SKM-1 (cell line): ENCODE data around the gene DCDC2B.
A peak's percentile ranks its signal among the peaks of the same experiment; 100 is the strongest.

Experiments used
- DNase-seq: peaks from one replicate; lab custom pipeline; 2025; ENCODE audit not compliant: unreplicated experiment; lab: John Stamatoyannopoulos, UW

Gene DCDC2B

DNA sequence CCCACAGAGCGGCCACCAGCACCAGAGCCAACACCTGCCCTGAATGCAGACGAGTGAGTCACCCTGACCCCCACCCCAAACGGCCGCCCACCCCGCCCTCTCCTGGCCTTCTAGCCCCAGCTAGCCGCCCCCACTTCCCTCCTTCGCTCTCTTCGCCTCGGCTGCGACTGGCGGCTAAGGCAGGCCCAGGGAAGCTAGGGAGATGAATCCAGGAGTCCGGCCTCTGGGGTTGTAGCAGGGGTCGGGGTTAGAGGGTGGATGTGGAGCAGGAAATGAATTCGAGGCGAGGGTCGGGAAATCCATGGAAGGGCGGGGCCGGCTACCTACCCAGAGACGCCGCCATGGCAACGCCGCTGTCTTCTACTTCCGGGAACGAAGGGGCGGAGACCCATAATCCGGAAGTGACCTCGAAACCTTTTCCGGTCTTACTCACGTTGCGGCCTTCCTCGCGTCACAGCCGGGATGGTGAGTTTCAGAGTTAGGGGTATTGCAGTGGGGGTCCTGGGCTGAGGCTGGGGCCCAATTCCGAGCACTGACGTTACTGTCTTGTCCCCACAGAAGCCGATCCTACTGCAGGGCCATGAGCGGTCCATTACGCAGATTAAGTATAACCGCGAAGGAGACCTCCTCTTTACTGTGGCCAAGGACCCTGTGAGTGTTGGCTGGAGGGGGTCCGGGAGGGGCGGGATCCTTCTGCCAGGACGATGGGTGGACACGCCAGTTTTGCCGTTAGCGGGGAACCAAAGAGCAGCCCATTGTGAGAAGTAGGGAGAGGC is 13.3 kb downstream of the DCDC2B start, which contains the start of the genes EIF3I and TMEM234:
Gene EIF3I, plus strand, starts transcription at position 428 of the 776 bp plus-strand sequence. Its CDS starts 35 bp downstream, at position 463.
Gene TMEM234, minus strand, starts transcription at position 374 of the 776 bp plus-strand sequence. Its CDS starts 31 bp downstream, at position 343.
- peak; percentile 88 for DNase-seq

DNA sequence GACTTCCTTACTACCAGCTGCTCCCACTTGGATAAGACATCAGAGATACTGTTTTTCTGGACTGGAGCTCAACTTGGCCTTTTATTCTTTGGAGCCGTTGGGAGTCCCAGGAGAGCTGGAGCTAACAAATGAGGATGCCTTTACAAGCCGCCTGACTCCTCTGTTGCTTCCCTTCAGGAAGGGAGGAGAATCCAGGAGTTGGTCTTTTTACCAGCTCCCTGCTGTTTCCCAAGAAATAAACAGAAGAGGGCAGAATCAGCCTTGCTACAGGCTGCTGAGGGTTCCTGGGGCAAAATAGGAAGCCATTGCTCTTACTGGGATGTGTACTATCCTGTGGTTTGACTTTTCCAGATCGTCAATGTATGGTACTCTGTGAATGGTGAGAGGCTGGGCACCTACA is 14.8 kb downstream of the DCDC2B start:
- DNase-seq, result no peak

DNA sequence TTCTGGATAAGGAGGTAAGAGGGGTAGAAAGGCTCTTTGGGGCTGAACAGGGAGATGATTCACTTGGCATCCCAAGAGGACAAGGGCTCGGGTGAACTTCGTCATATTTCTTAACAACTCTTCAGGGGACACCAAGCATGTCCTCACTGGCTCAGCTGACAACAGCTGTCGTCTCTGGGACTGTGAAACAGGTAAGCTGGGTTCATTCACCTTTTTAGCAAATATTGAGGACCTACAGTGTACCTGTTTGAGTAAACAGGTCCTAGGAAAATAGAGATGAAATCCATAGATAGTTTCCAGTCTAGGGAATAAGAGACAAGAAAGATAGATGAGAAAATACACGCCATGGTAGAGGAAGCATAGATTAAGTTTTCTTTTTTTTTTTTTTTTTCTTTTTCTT is 15.4 kb downstream of the DCDC2B start:
- no peak for DNase-seq

DNA sequence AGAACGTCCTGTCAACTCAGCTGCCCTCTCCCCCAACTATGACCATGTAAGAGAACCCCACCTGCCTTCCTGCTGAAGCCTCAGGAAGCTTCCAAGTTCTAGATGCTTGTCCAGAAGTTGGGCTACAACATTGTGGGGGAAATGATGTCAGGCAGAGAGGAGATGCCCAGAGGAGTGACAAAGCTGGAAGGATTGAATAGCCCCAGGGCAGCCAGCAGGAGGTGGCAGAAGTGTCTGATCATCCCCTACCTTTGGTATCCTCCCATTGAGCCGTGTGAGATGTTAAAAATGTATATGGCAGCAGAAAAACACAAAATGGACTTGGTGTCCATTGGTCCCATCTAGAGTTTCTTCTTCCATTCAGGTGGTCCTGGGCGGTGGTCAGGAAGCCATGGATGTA is 19.9 kb downstream of the DCDC2B start:
- no peak for DNase-seq

DNA sequence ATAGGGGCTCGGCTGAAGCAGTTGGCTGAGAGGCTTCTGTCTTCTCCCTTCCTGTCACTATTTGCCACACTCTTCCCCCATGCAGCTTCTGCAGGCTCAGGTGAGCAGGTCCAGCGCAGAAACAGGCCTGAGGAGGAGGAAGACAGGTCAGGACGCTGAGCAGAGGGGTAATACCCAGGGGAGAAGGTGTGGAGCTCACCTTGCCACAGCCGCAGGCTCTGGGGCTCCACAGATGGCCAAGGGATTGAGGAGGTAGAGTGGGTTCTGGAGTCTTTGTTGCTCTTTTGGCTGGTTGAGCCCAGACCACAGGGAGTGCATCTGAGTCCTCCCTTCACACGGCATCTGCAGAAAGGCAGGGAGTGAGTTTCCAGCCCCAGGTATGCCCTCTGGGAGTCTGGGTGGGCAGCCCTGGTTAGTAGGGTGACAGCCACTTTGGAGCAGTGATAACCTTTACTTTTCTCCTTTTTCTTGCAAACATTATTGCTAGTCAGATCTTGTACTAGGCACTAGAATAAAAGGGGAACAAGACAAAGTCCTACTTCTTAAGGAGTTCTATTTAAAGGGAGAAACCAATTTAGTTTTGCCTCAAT is 23.0 kb downstream of the DCDC2B start:
- no peak for DNase-seq

DNA sequence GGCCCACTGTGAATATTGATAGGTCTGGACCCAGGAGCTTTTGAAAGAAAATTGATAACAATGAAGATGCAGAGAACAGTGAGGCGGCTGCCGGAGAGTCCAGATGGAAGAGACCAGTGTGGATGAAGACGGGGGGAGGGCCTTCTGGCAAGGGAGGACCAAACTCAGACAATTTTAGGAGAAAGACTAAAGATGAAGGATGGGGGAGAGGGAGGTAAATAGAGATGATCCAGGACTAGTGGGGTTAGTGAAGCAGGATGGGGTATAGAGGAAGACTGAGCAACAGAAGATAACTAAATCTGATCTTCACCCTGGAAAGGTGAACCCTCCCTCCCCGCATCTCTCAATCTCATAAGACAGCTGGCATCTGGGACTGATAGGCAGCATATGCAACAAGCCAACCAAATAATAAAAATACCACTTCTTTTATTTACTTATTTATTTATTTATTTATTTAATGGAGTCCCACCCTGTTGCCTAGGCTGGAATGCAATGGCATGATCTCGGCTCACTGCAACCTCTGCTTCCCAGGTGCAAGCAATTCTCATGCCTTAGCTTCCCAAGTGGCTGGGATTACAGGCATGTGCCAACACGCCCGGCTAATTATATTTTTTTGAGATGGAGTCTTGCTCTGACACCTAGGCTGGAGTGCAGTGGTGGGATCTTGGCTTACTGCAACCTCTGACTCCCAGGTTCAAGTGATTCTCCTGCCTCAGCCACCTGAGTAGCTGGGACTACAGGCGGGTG is 23.8 kb downstream of the DCDC2B start:
- no peak for DNase-seq

DNA sequence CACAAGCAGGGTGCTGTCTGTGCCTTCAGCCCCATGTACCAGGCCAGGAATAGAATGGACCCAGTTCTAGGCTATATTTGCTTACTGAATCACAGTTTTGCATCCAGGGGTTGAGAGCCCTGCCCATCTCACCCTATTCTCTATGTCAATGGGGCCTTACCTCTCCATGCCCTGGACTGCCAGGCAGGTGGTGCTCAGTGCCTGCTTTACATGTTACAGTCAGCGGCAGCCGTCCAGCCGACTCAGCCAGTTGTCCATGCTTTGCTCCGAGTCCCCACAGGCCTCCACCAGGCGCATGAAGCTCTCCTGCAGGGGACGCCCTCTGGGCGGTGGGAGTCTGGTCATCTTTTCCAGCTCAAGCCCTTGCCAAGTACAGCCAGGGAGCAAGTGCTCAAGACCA is 25.9 kb downstream of the DCDC2B start:
- no peak for DNase-seq

DNA sequence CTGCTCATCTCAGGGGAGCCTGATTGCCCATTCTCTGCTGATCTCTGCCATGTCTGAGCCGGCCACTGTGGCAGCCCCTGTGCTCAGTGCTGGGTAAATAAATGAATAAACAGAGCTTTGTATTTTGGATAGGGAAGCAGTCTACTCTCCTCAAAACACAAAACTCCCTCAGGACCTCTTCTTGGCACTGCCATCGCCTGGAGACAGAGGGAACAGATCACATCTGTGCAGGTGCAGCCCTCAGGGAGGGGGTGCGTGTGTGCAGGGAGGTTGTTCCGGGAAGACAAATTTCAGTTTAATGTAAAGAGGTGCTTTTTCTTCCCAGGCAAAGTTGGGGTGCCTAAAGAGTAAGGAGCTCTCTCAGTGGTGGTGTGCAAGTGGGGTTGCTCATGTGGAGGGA is 30.4 kb downstream of the DCDC2B start:
- no peak for DNase-seq

DNA sequence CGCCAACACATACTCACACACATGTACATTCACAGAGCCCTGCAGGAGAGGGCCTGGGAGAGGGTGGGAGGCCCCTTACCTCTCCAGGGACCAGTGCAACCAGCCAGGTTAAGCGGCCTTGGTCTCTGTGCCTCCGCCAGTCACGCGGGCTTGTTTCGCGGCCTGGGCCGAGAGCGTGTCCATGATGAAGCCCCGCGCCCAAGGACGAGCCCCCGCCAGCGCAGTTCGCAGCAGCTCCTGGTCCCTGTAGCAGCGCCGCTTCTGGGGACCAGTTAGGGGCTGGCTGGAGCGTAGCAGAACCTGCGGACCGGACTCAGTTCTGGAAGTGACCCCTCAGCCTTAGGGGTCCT is 30.9 kb downstream of the DCDC2B start:
- DNase-seq, result no peak

DNA sequence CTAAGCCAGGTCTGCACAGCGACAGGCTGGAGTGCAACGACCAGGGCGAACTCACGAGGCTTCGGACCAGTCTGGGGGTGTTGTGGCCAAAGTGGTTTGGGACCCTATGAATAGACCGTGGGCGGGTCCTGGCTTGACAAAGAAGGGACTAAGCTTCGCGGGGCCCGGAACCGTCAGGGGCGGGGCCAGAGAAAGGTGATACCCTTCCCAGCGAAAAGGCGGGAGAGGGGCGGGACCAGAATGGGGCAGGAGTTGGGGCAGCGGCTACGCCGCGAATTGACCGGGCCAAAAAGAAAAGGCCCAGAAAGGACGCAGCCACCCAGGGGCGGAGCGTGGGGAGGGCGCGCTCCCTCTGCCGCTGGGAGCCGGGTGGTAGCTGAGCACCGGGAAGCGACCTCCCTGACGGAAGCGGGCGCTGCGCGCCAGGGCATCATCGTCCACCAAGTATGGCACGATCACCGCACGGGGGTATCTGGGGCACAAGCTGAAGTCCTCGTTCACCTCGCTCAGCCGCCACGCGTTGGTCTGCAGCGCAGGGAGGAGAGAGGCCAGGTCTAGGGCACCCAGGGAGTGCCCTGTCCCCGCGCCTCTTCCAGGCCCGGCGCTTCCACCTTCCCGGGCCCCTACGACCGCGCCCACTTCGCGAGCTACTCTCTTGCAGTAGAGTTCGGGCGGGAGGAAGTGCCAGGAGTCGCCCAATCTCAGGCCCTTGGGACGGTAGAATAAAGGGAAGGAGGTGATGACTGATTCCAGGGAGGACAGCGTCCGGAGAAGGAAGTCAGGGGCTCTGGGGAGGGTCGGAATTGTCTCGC is 31.5 kb downstream of the DCDC2B start:
- no peak for DNase-seq

DNA sequence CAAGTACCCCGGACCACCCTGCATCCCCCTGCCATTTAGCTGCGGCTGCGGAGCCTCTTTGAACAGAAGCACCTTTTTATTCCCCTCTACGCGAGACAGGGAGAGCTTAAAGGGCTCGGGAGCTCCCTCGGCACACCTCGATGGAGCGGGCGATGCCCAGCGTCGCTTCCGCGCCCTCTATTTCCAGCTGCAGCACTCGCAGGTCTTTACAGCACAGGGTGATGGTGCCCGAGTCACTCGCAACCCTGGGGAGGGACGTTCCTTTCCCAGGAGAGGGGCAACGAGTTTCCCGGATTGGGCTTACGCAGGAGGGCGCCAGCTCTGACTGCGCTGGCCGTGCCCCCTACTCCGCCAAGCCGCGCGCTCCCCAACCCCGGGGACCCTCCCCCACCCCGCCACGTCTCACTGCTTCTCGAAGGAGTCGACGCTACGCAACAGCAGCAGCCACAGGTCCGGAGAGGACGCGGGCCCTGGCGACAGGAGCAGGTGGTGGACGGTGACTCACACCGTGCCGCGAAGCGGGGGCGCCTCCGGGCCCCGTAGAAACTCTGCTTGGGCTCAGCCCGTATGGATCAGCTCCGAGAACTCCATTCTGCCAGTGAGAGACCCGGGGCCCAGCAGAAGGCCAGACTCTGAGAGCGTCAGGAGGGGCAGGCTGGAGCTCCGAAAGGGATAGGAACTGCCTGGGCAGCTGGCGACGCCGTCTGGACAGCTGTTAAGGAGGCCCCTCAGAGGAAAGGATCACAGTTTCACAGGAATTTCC is 32.3 kb downstream of the DCDC2B start:
- DNase-seq, result no peak

DNA sequence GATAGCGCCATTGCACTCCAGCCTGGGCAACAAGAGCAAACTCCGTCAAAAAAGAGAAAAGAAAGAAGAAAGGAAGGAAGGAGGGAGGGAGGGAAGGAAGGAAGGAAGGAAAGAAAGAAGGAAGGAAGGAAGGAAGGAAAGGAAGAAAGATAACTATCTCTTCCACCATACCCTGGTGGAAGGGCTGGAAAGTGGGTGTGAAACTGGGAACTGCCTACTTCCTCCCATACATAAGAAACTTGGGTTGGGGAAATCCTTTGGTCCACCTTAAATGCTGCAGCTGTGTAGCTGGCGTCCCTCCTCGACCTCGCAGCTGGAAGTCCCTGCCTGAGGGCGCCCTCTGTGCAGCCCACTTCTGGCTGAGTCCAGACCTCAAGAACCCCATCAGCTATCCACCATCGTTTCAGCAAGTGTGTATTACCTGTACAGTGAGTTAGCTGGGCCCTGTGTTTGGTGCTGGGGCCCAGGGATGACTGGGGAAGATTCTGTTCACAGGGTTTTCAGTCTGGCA is 33.5 kb downstream of the DCDC2B start:
- DNase-seq, result no peak

DNA sequence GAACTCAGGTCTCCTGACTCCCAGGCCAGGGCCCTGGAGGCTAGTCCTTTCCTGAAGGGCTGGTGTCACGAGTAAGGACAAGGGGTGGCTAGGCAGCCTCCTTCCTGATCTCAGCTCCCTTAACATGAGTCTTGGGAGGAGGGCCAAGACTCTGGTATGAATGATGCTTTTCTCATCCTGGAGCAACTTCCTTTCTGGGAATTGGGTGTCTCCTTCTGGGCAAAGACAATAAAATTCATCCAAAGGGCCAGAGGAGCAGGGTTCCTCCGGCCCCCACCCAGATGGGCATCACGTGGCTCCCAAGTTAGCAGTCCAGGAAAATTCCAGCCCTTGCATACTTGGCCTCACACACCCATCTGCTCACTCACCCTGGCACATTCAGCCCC is 38.0 kb downstream of the DCDC2B start, which contains the start of gene FAM167B:
Gene FAM167B, plus strand, starts transcription at position 335 of the 386 bp plus-strand sequence. CDS start 200 bp downstream, outside the sequence.
- no peak for DNase-seq

DNA sequence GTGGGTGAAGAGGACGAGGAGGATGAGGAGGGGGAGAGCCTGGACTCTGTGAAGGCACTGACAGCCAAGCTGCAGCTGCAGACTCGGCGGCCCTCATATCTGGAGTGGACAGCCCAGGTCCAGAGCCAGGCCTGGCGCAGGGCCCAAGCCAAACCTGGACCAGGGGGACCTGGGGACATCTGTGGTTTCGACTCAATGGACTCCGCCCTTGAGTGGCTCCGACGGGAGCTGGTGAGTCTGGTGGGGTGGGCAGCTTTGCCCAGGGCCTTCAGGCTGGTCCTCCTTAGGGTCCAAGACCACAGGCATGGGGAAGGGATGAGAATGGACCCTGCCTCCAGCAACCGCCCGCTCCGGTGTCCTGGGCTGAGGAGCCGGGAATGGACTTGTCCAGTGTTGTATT is 38.6 kb downstream of the DCDC2B start:
- no peak for DNase-seq

DNA sequence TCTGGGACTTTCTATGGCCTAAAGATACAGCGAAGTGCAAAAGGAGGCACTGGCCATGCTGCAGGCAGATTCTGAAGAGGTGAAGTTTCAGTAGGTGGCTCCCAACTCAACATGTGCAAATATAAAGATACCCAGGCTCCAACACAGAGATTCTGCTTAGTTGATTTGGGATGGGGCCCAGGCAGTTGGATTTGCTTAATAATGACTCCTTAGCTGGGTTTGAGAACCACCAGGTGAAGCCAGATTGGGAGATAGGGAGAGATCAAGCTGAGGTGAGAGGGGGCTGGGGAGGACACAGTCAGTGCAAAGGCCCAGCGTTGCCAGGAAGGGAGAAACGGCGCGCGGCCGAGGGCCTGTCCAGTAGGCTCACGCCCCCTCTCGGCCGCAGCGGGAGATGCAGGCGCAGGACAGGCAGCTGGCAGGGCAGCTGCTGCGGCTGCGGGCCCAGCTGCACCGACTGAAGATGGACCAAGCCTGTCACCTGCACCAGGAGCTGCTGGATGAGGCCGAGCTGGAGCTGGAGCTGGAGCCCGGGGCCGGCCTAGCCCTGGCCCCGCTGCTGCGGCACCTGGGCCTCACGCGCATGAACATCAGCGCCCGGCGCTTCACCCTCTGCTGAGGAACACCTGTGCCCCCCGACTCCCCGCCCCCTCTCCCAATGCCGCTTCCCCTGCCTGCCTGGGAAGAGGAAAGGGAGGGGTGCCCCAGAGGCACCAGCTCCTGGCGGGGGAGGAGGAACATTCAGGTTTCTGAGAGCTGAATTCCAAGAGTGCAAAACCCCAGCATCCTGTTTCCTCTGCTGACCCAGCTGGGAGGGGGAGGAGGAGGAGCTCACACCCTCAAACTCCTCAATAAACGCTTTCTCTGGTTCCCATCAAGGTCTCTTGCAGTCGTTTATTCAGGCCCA is 39.3 kb downstream of the DCDC2B start:
- peak; percentile 23 for DNase-seq

DNA sequence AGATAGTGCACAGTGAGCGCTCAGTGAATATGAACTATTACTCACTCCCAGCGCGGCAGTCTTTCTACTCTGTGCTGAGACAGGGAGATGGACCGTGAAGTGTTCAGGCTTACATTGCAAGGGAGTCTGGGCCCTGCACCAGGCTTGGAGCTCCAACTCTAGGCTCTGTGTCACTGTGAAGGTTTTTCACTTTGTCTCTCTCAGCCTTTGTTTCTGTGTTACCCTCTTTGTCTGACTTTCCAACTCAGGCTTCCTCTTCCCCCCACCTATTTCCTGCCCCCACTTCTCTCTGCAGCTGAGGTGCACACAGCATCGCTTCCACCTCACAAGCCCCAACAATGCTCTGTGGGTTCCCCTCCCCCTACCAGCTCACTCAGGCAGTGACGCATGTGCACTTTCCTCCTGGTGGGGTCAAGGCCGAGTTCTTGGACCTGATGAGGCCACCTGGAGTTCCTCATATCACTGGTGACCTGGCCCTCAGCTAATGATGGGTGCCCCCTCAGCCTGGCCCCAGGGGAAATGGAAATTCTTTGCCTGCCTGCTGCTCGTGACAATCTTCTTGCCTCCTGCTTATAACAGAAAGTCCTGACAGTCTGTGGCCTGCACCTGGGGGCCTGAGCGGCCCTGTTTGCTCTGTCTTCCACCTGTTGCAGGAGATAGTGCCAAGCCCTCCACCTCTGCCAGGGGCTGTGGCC is 41.1 kb downstream of the DCDC2B start:
- peak; percentile 66 for DNase-seq

DNA sequence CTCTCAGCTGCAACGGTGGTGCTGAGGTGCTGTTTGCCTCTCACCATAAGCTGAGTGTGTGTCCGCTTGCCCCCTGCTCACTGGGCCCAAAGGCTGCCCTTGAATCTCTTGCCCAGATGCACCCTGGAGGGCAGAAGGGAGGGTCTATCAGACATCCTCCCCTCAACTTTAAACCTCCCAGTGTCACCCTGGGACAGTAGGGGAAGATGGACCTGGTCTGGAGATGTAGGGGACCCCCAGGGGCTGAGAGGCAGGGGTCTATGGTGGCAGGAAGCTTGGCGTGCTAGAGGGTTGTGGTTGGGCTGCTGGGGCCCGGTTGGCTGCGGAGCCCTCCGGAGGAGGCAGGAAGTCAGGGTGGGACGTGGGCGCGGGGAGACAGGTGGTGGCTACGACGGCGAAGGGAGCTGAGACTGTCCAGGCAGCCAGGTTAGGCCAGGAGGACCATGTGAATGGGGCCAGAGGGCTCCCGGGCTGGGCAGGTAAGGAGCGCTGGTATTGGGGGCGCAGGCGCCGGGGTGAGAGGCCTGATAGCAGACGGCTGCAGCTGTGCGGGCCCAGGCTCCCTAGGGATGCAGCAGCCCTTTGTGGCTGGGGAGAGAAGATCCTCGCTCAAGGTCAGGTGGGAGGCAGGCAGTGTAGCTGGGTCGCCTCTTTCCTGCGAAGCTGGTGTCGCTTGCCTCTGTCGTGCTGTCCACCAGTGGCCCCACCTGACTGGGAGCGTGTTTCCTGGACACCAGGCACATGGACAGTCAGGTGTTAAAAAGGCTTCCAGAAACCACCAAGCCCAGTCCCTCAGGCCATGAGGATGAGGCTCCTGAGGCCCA is 42.2 kb downstream of the DCDC2B start, which contains the start of gene LCK:
Gene LCK, plus strand, starts transcription at position 373 of the 824 bp plus-strand sequence. CDS start 23,065 bp downstream, outside the sequence.
- DNase-seq, result no peak
